Ishikawa (cell line): ENCODE results near the gene SAMHD1.

ENCODE experiments used
- NFIC ChIP-seq: IDR thresholded peaks from 2 replicates; pipeline ENCODE4 v1.6.1; 2012
- RAD21 ChIP-seq: IDR thresholded peaks from 2 replicates; pipeline ENCODE4 v1.6.1; 2012; ENCODE audit warnings: low read depth
- REST ChIP-seq: IDR thresholded peaks from 2 replicates; pipeline ENCODE4 v1.6.1; 2012; ENCODE audit warnings: low read depth, mild to moderate bottlenecking
- TAF1 ChIP-seq: IDR thresholded peaks from 2 replicates; pipeline ENCODE4 v1.6.1; 2012; ENCODE audit warnings: low read depth, mild to moderate bottlenecking

- TF ChIP-seq REST = no peak
- no peak for TF ChIP-seq RAD21
- no peak for TF ChIP-seq TAF1
- TF ChIP-seq NFIC = no peak
These were observed 63.8 kb downstream of the SAMHD1 start for GRCh38 chr20:36887752-36888090.
